Lower leg skin (tissue), 4 donors: ENCODE data around the gene CST4. TPM values are rescaled to one million over a fixed set of nuclear protein-coding genes. Genes with fewer than 3 reads are reported as not detected.
"Not testable (repeated sequence)": the region's sequence is repeated elsewhere in the genome, so short reads cannot be mapped to it uniquely, and the experiment has no call there.

Experiments
- DNase-seq, 2 donors: peaks; one replicate each; pipeline ENCODE4 v3.0.0-alpha.2; 2019; ENCODE audit warnings: low spot score in 2 of 2
- H3K4me3 ChIP-seq: fragments of 200-600 bp; sonication (generic); 2 replicates; pipeline ENCODE4 v1.5.1; 2017; ENCODE audit warnings: mild to moderate bottlenecking, low read depth; ENCODE audit not compliant: poor library complexity, severe bottlenecking
- CTCF ChIP-seq, 3 donors: fragments of 450-650 bp; IDR thresholded peaks; one replicate each; pipeline ENCODE4 v1.5.1; 2016; ENCODE audit warnings: antibody characterized with exemption in 3 of 3, mild to moderate bottlenecking in 3 of 3, moderate library complexity in 2 of 3
- POLR2A ChIP-seq, 2 donors: fragments of 450-650 bp; IDR thresholded peaks; one replicate each; pipeline ENCODE4 v1.6.1; 2016 to 2017; ENCODE audit warnings: antibody characterized with exemption in 2 of 2, mild to moderate bottlenecking in 1 of 2, moderate library complexity in 1 of 2
- WGBS, 2 donors: methylation state at CpG; one replicate each; pipeline ENCODE4 v1.1.5; 2018; 5-methylcytosine and 5-hydroxymethylcytosine counted together
- intact Hi-C: fragments of 100-400 bp; cut with DNase I; formaldehyde crosslinking; loops from one replicate; pipeline ENCODE4 v1.15.0; 2023; ENCODE audit warnings: low total_unique reads
- total RNA-seq, 4 donors: library from RNA; depleted of rRNA; stranded (reverse); fragments of >200 nt; gene quantifications; one replicate each; pipeline ENCODE4 v1.1.0, GENCODE V29; 2016

CST4 gene
- total RNA-seq, result not detected

- H3K4me3 ChIP-seq, DNase-seq, intact Hi-C loops: not testable (repeated sequence)
- WGBS, 2 donors, result 61 to 66% methylated on average over 12 of the region's 12 CpGs
Observed at GRCh38 chr20:23688684-23689398, at the start of gene CST4. Gene CST4 (minus strand): TSS chr20:23689038. CDS start chr20:23688969, 69 bp downstream.

- H3K4me3 ChIP-seq, intact Hi-C loops, DNase-seq: not testable (repeated sequence)
- 53 to 58% methylated on average over 3 of the region's 3 CpGs for WGBS, 2 donors
Observed at GRCh38 chr20:23735391-23735790, 46.6 kb upstream of the CST4 start.

GRCh38 chr20:23734949-23735348 is 46.1 kb upstream of the CST4 start:
- intact Hi-C loops, DNase-seq, H3K4me3 ChIP-seq: not testable (repeated sequence)
- WGBS, 2 donors, result 81 to 91% methylated on average over 2 of the region's 2 CpGs

- intact Hi-C loops, H3K4me3 ChIP-seq, DNase-seq: not testable (repeated sequence)
- 40 to 64% methylated on average over 1 of the region's 1 CpG for WGBS, 2 donors
Observed at GRCh38 chr20:23734440-23734839, 45.6 kb upstream of the CST4 start.

- no peak for DNase-seq
- WGBS, 2 donors, result 82 to 83% methylated on average over 3 of the region's 3 CpGs
- intact Hi-C loops, result no loop called here
Observed at GRCh38 chr20:23727016-23727415, 38.2 kb upstream of the CST4 start.

GRCh38 chr20:23725102-23725501 is 36.3 kb upstream of the CST4 start:
- no peak for TF ChIP-seq POLR2A (IDR thresholded peaks at IDR 0.05)
- TF ChIP-seq CTCF (IDR thresholded peaks at IDR 0.05), result peak in 1 of 3 donors; percentile 36
- WGBS, 2 donors, result 86 to 94% methylated on average over 3 of the region's 3 CpGs
- no peak overlapping the region for H3K4me3 ChIP-seq
- no peak for DNase-seq
- intact Hi-C loops, result no loop called here

More at GRCh38 chr20:23727016-23727415, 38.2 kb upstream of the CST4 start:
- no peak overlapping the region for H3K4me3 ChIP-seq
- TF ChIP-seq CTCF (IDR thresholded peaks at IDR 0.05), result no peak
- no peak for TF ChIP-seq POLR2A (IDR thresholded peaks at IDR 0.05)

GRCh38 chr20:23723659-23724307 is 34.9 kb upstream of the CST4 start:
- intact Hi-C loops, H3K4me3 ChIP-seq: not testable (repeated sequence)
- WGBS, 2 donors, result 55 to 68% methylated on average over 2 of the region's 2 CpGs
- peak in 1 of 2 donors; percentile 17 for DNase-seq

GRCh38 chr20:23722851-23723250 is 34.0 kb upstream of the CST4 start:
- H3K4me3 ChIP-seq, DNase-seq, intact Hi-C loops: not testable (repeated sequence)
- WGBS, 2 donors, result 69 to 72% methylated on average over 5 of the region's 5 CpGs

- 11 to 25% methylated on average over 1 of the region's 1 CpG for WGBS, 2 donors
- no peak overlapping the region for H3K4me3 ChIP-seq
- DNase-seq, result no peak
- no peak for TF ChIP-seq CTCF (IDR thresholded peaks at IDR 0.05)
- TF ChIP-seq POLR2A (IDR thresholded peaks at IDR 0.05), result no peak
- intact Hi-C loops, result no loop called here
Observed at GRCh38 chr20:23721962-23722361, 33.1 kb upstream of the CST4 start.

- H3K4me3 ChIP-seq, intact Hi-C loops, DNase-seq: not testable (repeated sequence)
- 52 to 63% methylated on average over 9 of the region's 9 CpGs for WGBS, 2 donors
Observed at GRCh38 chr20:23719351-23719750, 30.5 kb upstream of the CST4 start.

GRCh38 chr20:23711778-23712177 is 22.9 kb upstream of the CST4 start:
- intact Hi-C loops, DNase-seq, H3K4me3 ChIP-seq: not testable (repeated sequence)
